GM23248 (cell line): ENCODE results near the gene VPS41.

Source experiments
- EZH2 ChIP-seq: fragments of 200-600 bp; sonication (generic); IDR thresholded peaks from 2 replicates; pipeline ENCODE4 v1.6.1; 2018; ENCODE audit warnings: antibody characterized with exemption, mild to moderate bottlenecking; ENCODE audit not compliant: insufficient read depth, poor library complexity, severe bottlenecking
- EZH2phosphoT487 ChIP-seq: fragments of 200-600 bp; sonication (generic); IDR thresholded peaks from 2 replicates; pipeline ENCODE4 v1.6.1; 2018; ENCODE audit warnings: antibody characterized with exemption, moderate library complexity, mild to moderate bottlenecking, low read depth; ENCODE audit not compliant: insufficient read depth

GRCh38 chr7:38934536-38934935 is 25.5 kb upstream of the VPS41 start:
- no peak for TF ChIP-seq EZH2
- no peak for TF ChIP-seq EZH2phosphoT487
